ENCODE measurements around the gene ZNF174. TPM values are rescaled to one million over a fixed set of nuclear protein-coding genes. Genes with fewer than 3 reads are reported as not detected.

The ZNF174 gene
- total RNA-seq, 1 experiment from 2014 or later = 9.5 TPM

DNA sequence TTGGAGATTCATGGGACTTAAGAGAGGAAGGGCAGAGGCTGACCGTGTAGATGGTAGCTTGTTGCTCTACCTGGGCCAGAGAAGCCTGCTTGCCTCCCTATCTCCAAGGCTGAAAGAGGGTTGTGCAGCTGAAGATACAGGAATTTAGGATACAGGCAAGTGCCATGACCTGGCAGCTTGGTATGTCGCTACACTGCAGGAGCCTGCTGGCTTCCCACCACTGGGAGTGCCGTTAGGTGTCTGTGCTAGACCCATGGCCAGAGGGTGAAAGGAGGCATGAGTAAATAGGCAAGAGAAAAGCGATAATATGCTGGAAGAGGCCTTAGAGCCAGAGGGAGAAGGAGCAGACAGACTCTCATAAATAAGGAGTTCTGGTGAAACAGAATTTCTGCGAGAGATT is 53.1 kb downstream of the ZNF174 start:
- Histone ChIP-seq H3K4me1 (ENCODE audit: insufficient read depth, low read length) (peaks cover 15% of the 10 kb centered on the region), H3K27ac (ENCODE audit: low read length) (no peak overlapping the region), H3K9me3 (ENCODE audit: low read length) (no peaks in the 10 kb centered on the region), H4K20me1 (ENCODE audit: low read length) (no peaks in the 10 kb centered on the region), H3K4me3 (ENCODE audit: low read length) (no peak overlapping the region), H3K4me2 (ENCODE audit: low read length) (no peak overlapping the region), H3K79me2 (ENCODE audit: low read length) (peaks cover 14% of the 10 kb centered on the region), H3K9ac (ENCODE audit: low read length) (no peak overlapping the region), H3K27me3 (ENCODE audit: low read length) (no peaks in the 10 kb centered on the region), H3F3A (ENCODE audit: low read length, unreplicated experiment) (no peaks in the 10 kb centered on the region), H3K36me3 (ENCODE audit: low read depth, low read length) (no peaks in the 10 kb centered on the region), H3K9me2 (replicated peaks; ENCODE audit: low read length) (no peaks in the 10 kb centered on the region), H2AFZ (ENCODE audit: low read length) (no peak overlapping the region)
- peak; percentile 13 for DNase-seq
- CTCF ChIA-PET = no interaction called here
- no peak for ATAC-seq
- intact Hi-C loops (cut with micrococcal nuclease) = no loop called here
- BruUV-seq (replicated peaks) = no TSS peak
- POLR2A ChIA-PET (ENCODE audit: unreplicated experiment) = no interaction called here
- TF ChIP-seq EZH2phosphoT487 (IDR thresholded peaks at IDR 0.05; ENCODE audit: borderline replicate concordance, low read length) (no peak), EZH2 (IDR thresholded peaks at IDR 0.05; ENCODE audit: low read length, unreplicated experiment) (no peak)
- TF ChIP-seq, protein P1, sequence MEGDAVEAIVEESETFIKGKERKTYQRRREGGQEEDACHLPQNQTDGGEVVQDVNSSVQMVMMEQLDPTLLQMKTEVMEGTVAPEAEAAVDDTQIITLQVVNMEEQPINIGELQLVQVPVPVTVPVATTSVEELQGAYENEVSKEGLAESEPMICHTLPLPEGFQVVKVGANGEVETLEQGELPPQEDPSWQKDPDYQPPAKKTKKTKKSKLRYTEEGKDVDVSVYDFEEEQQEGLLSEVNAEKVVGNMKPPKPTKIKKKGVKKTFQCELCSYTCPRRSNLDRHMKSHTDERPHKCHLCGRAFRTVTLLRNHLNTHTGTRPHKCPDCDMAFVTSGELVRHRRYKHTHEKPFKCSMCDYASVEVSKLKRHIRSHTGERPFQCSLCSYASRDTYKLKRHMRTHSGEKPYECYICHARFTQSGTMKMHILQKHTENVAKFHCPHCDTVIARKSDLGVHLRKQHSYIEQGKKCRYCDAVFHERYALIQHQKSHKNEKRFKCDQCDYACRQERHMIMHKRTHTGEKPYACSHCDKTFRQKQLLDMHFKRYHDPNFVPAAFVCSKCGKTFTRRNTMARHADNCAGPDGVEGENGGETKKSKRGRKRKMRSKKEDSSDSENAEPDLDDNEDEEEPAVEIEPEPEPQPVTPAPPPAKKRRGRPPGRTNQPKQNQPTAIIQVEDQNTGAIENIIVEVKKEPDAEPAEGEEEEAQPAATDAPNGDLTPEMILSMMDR (conservative IDR thresholded peaks at IDR 0.05; ENCODE audit: low read depth, low read length) = no peak

DNA sequence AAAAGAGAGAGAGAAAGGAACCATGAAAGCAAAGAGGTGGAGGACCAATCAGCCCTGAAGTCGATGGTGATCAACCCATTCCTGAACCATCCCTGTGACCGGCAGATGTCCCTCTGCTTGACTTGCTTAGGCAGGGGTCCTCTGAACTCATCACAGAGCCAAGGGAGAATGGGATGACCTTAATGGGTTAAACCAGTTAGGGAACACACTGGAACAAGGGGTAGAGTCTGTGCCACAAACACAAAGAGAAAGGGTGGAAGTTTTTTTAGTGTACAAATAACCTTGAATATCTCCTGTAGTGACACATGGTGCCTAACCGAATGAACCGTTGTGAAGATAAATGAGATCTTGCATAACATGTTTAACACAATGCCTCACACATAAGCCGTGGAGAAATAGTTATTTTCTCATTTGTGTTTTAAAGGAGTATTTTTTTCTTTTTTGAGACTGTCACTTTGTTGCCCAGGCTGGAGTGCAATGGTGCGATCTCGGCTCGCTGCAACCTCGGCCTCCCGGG is 53.7 kb downstream of the ZNF174 start:
- peaks cover 21% of the 10 kb centered on the region for H3K4me1 ChIP-seq (ENCODE audit: insufficient read depth, low read length)
- ChIA-PET POLR2A (ENCODE audit: unreplicated experiment) (no interaction called here), CTCF (no interaction called here)
- no peak overlapping the region for H3K27ac ChIP-seq (ENCODE audit: low read length)
- H3K9me3 ChIP-seq (ENCODE audit: low read length) = no peaks in the 10 kb centered on the region
- no peak for ATAC-seq
- BruUV-seq (replicated peaks) = no TSS peak
- no peak for DNase-seq
- intact Hi-C loops (cut with micrococcal nuclease) = no loop called here
- peaks cover 20% of the 10 kb centered on the region for H3K79me2 ChIP-seq (ENCODE audit: low read length)
- no peak overlapping the region for H3K9ac ChIP-seq (ENCODE audit: low read length)
- H3K9me2 ChIP-seq (replicated peaks; ENCODE audit: low read length) = no peaks in the 10 kb centered on the region
- peaks cover 5% of the 10 kb centered on the region for H4K20me1 ChIP-seq (ENCODE audit: low read length)
- H3K4me2 ChIP-seq (ENCODE audit: low read length) = no peak overlapping the region
- no peak overlapping the region for H2AFZ ChIP-seq (ENCODE audit: low read length)
- no peak for TF ChIP-seq EZH2 (IDR thresholded peaks at IDR 0.05; ENCODE audit: low read length, unreplicated experiment)
- no peak for TF ChIP-seq EZH2phosphoT487 (IDR thresholded peaks at IDR 0.05; ENCODE audit: borderline replicate concordance, low read length)
- TF ChIP-seq, protein P1 (conservative IDR thresholded peaks at IDR 0.05; ENCODE audit: low read depth, low read length) = no peak
- H3F3A ChIP-seq (ENCODE audit: low read length, unreplicated experiment) = no peaks in the 10 kb centered on the region
- no peaks in the 10 kb centered on the region for H3K27me3 ChIP-seq (ENCODE audit: low read length)
- no peaks in the 10 kb centered on the region for H3K36me3 ChIP-seq (ENCODE audit: low read depth, low read length)
- no peak overlapping the region for H3K4me3 ChIP-seq (ENCODE audit: low read length)

DNA sequence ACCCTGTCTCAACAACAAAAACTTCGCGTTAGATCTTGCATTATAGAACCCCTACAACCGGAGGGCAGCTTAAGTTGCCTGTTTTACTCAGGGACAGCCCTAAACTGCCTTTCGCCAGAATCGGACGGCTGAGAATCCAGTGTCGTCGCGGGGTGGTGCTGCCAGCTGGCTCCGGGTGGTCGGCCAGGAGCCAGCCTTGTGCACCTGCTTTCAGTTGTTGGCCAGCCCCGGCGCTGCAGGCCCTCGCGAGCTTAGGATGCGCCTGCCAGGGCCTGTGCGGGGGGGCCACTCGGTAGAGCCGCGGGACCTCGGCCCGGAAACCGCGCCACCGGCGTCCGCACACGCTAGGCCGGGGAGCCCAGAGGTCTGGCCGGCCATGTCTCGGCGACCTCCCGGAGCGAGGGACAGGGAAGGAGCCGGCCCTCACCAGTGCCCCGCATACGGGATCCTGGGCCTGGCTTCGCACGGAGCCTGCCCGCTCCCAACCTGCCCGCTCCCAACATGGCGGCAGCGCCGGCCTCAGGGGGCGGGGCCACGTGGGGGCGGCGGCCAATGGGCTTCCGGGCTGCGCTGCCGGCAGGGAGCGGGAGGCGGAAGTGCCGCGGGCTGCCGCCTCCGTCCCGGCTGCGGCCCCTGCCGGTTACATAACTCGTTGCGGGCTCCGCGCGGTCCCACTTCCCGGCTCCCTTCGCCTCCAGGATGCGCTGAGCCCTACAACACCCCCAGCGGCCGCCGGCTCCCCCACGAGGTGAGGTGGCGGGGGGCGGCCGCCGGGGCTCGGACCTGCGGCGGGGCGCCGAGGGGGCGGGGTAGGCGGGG is 56.6 kb downstream of the ZNF174 start:
- Histone ChIP-seq H3K79me2 (ENCODE audit: low read length) (peaks cover 50% of the 10 kb centered on the region), H3K9me3 (ENCODE audit: low read length) (no peaks in the 10 kb centered on the region), H3K9ac (ENCODE audit: low read length) (peak overlapping the region; percentile 90), H3K4me1 (ENCODE audit: insufficient read depth, low read length) (peaks cover 23% of the 10 kb centered on the region), H3K27ac (ENCODE audit: low read length) (peak overlapping the region; percentile 46), H3K4me3 (ENCODE audit: low read length) (peak overlapping the region; percentile 93), H4K20me1 (ENCODE audit: low read length) (peaks cover 8% of the 10 kb centered on the region), H3K9me2 (replicated peaks; ENCODE audit: low read length) (no peaks in the 10 kb centered on the region), H3K36me3 (ENCODE audit: low read depth, low read length) (no peaks in the 10 kb centered on the region), H3K4me2 (ENCODE audit: low read length) (peak overlapping the region; percentile 82), H2AFZ (ENCODE audit: low read length) (peak overlapping the region; percentile 88), H3F3A (ENCODE audit: low read length, unreplicated experiment) (no peaks in the 10 kb centered on the region), H3K27me3 (ENCODE audit: low read length) (no peaks in the 10 kb centered on the region)
- CTCF ChIA-PET = no interaction called here
- ATAC-seq (peak; percentile 78), DNase-seq (peak; percentile 81)
- TSS peak; percentile 77 for BruUV-seq (replicated peaks)
- intact Hi-C loops (cut with micrococcal nuclease) = loop anchor here (2.0 kb wide), 1 partner anchor 57 kb away; the partner anchor contains the start of genes ZNF174 and ZSCAN32
- POLR2A ChIA-PET (ENCODE audit: unreplicated experiment) = no interaction called here
- TF ChIP-seq EZH2 (IDR thresholded peaks at IDR 0.05; ENCODE audit: low read length, unreplicated experiment) (no peak), EZH2phosphoT487 (IDR thresholded peaks at IDR 0.05; ENCODE audit: borderline replicate concordance, low read length) (no peak)
- TF ChIP-seq, protein P1 (conservative IDR thresholded peaks at IDR 0.05; ENCODE audit: low read depth, low read length) = peak; percentile 20; the same call in 1 of the 2 replicates

All from PC-3 (cell line).